Retina (tissue), 1 donor: Measurements from ENCODE around the gene DCXR.
"Not testable (repeated sequence)": the region's sequence is repeated elsewhere in the genome, so short reads cannot be mapped to it uniquely, and the experiment has no call there.

ENCODE experiments used
- DNase-seq: peaks from one replicate; pipeline ENCODE4 v3.0.0-alpha.2; 2016

Gene DCXR

GRCh38 chr17:82054351-82055022, 17.0 kb upstream of the DCXR start:
- DNase-seq: no peak

GRCh38 chr17:82053556-82054263, 16.2 kb upstream of the DCXR start:
- DNase-seq: no peak

- DNase-seq: no peak
Measured at GRCh38 chr17:82053130-82053529, 15.6 kb upstream of the DCXR start.

- no peak for DNase-seq
Measured at GRCh38 chr17:82052638-82053059, 15.2 kb upstream of the DCXR start.

- DNase-seq: peak; percentile 65
Measured at GRCh38 chr17:82051776-82052637, 14.5 kb upstream of the DCXR start, which contains the start of the genes GPS1 and RFNG. GPS1 (plus strand) TSS chr17:82051898; CDS start chr17:82051932, 34 bp downstream. RFNG (minus strand) TSS chr17:82051811; CDS start chr17:82051766, 45 bp downstream.

- DNase-seq: no peak
Measured at GRCh38 chr17:82050761-82051641, 13.5 kb upstream of the DCXR start.

GRCh38 chr17:82050152-82050760, 12.8 kb upstream of the DCXR start:
- DNase-seq: no peak

GRCh38 chr17:82049521-82049971, 12.0 kb upstream of the DCXR start:
- DNase-seq: no peak

GRCh38 chr17:82049106-82049505, 11.6 kb upstream of the DCXR start:
- no peak for DNase-seq

- no peak for DNase-seq
Measured at GRCh38 chr17:82048571-82048971, 11.1 kb upstream of the DCXR start.

GRCh38 chr17:82047914-82048570, 10.5 kb upstream of the DCXR start:
- no peak for DNase-seq

- no peak for DNase-seq
Measured at GRCh38 chr17:82047379-82047778, 9.9 kb upstream of the DCXR start.

GRCh38 chr17:82046903-82047302, 9.4 kb upstream of the DCXR start:
- no peak for DNase-seq

- DNase-seq: no peak
Measured at GRCh38 chr17:82045936-82046484, 8.5 kb upstream of the DCXR start.

GRCh38 chr17:82043507-82043906, 6.0 kb upstream of the DCXR start:
- DNase-seq: no peak

GRCh38 chr17:82042649-82043048, 5.2 kb upstream of the DCXR start:
- no peak for DNase-seq

- DNase-seq: no peak
Measured at GRCh38 chr17:82041144-82041814, 3.8 kb upstream of the DCXR start.

GRCh38 chr17:82039695-82040299, 2.3 kb upstream of the DCXR start:
- DNase-seq: no peak

GRCh38 chr17:82038796-82039409, 1.4 kb upstream of the DCXR start:
- not testable (repeated sequence) for DNase-seq

- no peak for DNase-seq
Measured at GRCh38 chr17:82037889-82038195, 345 bp upstream of the DCXR start.
